ENCODE data around the gene TEX11.

The TEX11 gene

DNA sequence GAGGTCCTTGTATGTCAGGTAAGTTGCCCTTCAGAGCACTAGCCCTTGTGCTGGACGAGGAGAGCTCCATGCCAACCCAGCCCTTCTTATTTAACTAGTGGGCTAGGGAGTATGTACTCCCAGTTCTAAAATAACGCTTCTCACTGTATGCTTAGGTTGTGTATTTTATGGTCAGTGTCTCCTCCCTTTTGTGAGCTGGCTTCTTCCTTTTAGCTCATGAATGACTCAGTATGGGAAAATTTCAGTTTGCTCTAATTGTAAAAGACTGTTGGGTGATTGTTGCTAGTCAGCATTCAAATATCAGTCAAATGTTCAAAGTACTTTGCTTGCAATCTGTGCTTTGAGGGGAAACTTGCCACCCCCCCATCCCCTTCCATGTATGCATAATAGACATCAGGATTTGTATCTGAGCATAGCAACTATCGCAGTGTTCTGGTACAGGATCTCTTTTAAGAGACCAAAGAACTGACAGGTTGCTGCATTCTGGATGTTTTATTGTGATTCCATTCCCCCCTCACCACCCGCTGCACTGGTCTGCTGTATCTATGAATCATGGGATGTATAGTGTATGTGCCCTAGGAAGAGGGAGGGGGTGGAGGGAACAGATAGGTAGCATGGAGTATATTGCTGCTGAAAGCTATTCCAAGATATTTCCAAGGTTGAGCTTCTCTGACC, 429.1 kb downstream of the TEX11 start:
- Histone ChIP-seq H3K36me3 (ENCODE audit: low read length) (no peaks in the 10 kb centered on the region), H3K9ac (ENCODE audit: low read length) (no peak overlapping the region), H4K20me1 (ENCODE audit: low read depth, low read length) (no peaks in the 10 kb centered on the region), H3K27ac (ENCODE audit: low read depth, low read length) (no peak overlapping the region), H3K4me3 (ENCODE audit: insufficient read depth, low read length, poor library complexity, severe bottlenecking) (no peak overlapping the region), H3K27me3 (ENCODE audit: low read length) (no peaks in the 10 kb centered on the region), H3K79me2 (ENCODE audit: insufficient read depth, low read length) (no peaks in the 10 kb centered on the region), H2AFZ (ENCODE audit: low read depth, low read length, severe bottlenecking) (no peak overlapping the region), H3K4me2 (ENCODE audit: low read depth, low read length, poor library complexity, severe bottlenecking) (no peak overlapping the region), H3K9me3 (ENCODE audit: insufficient read depth, low read length) (no peaks in the 10 kb centered on the region), H3F3A (ENCODE audit: insufficient read depth) (no peaks in the 10 kb centered on the region), H3K9me2 (replicated peaks; ENCODE audit: insufficient read depth, low read length) (no peaks in the 10 kb centered on the region)
- TF ChIP-seq, protein P1, sequence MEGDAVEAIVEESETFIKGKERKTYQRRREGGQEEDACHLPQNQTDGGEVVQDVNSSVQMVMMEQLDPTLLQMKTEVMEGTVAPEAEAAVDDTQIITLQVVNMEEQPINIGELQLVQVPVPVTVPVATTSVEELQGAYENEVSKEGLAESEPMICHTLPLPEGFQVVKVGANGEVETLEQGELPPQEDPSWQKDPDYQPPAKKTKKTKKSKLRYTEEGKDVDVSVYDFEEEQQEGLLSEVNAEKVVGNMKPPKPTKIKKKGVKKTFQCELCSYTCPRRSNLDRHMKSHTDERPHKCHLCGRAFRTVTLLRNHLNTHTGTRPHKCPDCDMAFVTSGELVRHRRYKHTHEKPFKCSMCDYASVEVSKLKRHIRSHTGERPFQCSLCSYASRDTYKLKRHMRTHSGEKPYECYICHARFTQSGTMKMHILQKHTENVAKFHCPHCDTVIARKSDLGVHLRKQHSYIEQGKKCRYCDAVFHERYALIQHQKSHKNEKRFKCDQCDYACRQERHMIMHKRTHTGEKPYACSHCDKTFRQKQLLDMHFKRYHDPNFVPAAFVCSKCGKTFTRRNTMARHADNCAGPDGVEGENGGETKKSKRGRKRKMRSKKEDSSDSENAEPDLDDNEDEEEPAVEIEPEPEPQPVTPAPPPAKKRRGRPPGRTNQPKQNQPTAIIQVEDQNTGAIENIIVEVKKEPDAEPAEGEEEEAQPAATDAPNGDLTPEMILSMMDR (IDR thresholded peaks at IDR 0.05; ENCODE audit: insufficient read depth, low read length, poor library complexity, severe bottlenecking) = no peak
- TF ChIP-seq EZH2phosphoT487 (conservative IDR thresholded peaks at IDR 0.05; ENCODE audit: low read length) = no peak
